K562 (cell line): ENCODE data around the gene KIAA0513. TPM values are rescaled to one million over a fixed set of nuclear protein-coding genes. Genes with fewer than 3 reads are reported as not detected.

ENCODE experiments used
- ATAC-seq: fragments of 200-7000 bp; cut with Tn5 transposase; 3 replicates; pipeline ENCODE4 v1.9.1; 2020; ENCODE audit warnings: moderate library complexity
- BruUV-seq: library from RNA; stranded (reverse); fragments of 400-500 nt; replicated peaks from 2 replicates; lab custom pipeline; 2021; lab: Mats Ljungman, UMichigan
- CTCF ChIA-PET: fragments of 300-600 bp; formaldehyde crosslinking; extraction: SDS; loops from one replicate; lab custom pipeline; 2021; ENCODE audit warnings: low intra/inter-chr PET ratio; lab: Yijun Ruan, JAX
- POLR2A ChIA-PET: fragments of 300-600, 350-650 bp; sonication (Branson Sonifier 250); formaldehyde crosslinking; extraction: SDS; loops from one replicate; lab custom pipeline; 2021; ENCODE audit warnings: antibody characterized with exemption, inconsistent platforms; lab: Yijun Ruan, JAX
- DNase-seq, 4 experiments: peaks; one replicate each; pipeline versions ENCODE4 v3.0.0 to v3.0.0-alpha.2; 2011 to 2018; ENCODE audit warnings: low spot score in 3 of 4, mixed read lengths in 3 of 4; ENCODE audit errors: extremely low read depth in 1 of 4
- FAIRE-seq: peaks from 2 replicates; lab custom pipeline; 2011; peaks lifted over from hg19 to GRCh38; lab: Jason Lieb, UNC
- H2AFZ ChIP-seq: 2 replicates; pipeline ENCODE4 v1.6.0; 2011; ENCODE audit warnings: low read depth, low read length, control low read depth, inconsistent platforms
- H3K27ac ChIP-seq: fragments of 200-600 bp; 3 replicates; pipeline ENCODE4 v1.8.0; 2011; ENCODE audit warnings: low read depth, mild to moderate bottlenecking, control low read depth, inconsistent platforms, low read length, moderate library complexity, mixed read lengths; ENCODE audit errors: extremely low read depth
- H3K27me3 ChIP-seq, 2 experiments: fragments of 300-600 bp in 1 of 2; 2 replicates in 1 of 2; 3 replicates in 1 of 2; pipeline versions ENCODE4 v1.6.0 to v1.8.0; 2011; ENCODE audit warnings: inconsistent platforms in 2 of 2, low read length in 2 of 2, mild to moderate bottlenecking in 1 of 2, mixed read lengths in 1 of 2, moderate library complexity in 1 of 2; ENCODE audit not compliant: control insufficient read depth in 2 of 2, insufficient read depth in 2 of 2
- H3K36me3 ChIP-seq: fragments of 300-600 bp; 3 replicates; pipeline ENCODE4 v1.8.0; 2011; ENCODE audit warnings: mild to moderate bottlenecking, low read length, inconsistent platforms; ENCODE audit not compliant: control insufficient read depth, insufficient read depth
- H3K4me1 ChIP-seq, 2 experiments: fragments of 200-600 bp in 1 of 2; replicated peaks in 1 of 2; 2 replicates in 1 of 2; 3 replicates in 1 of 2; pipeline versions ENCODE4 v1.5.1 to v1.8.0; 2011; ENCODE audit warnings: inconsistent platforms in 2 of 2, low read length in 2 of 2, mild to moderate bottlenecking in 1 of 2, mixed read lengths in 1 of 2, moderate library complexity in 1 of 2; ENCODE audit not compliant: control insufficient read depth in 2 of 2, insufficient read depth in 2 of 2
- H3K4me2 ChIP-seq: 2 replicates; pipeline ENCODE4 v1.6.1; 2011; ENCODE audit warnings: low read length, control low read depth, inconsistent platforms, mixed read lengths; ENCODE audit not compliant: insufficient read depth
- H3K4me3 ChIP-seq: fragments of 200-600 bp; sonication (generic), shearing (Covaris generic); 2 replicates; pipeline ENCODE4 v1.5.1; 2016; ENCODE audit warnings: control low read depth, inconsistent platforms
- H3K79me2 ChIP-seq: fragments of 200-600 bp; 3 replicates; pipeline ENCODE4 v1.8.0; 2011; ENCODE audit warnings: low read length, inconsistent platforms; ENCODE audit not compliant: control insufficient read depth, insufficient read depth
- H3K9ac ChIP-seq, 2 experiments: 2 replicates each; pipeline versions ENCODE4 v1.6.0 to v1.6.1; 2011; ENCODE audit warnings: low read depth in 2 of 2, low read length in 2 of 2, control low read depth in 1 of 2, inconsistent platforms in 1 of 2, mild to moderate bottlenecking in 1 of 2, mixed read lengths in 1 of 2; ENCODE audit not compliant: insufficient read depth in 1 of 2
- H3K9me1 ChIP-seq: one replicate; pipeline ENCODE4 v1.6.0; 2011; ENCODE audit warnings: inconsistent platforms, mild to moderate bottlenecking, low read length, moderate library complexity; ENCODE audit not compliant: control insufficient read depth, insufficient read depth
- H3K9me3 ChIP-seq: replicated peaks from 2 replicates; pipeline ENCODE4 v1.5.1; 2011; ENCODE audit warnings: low read depth, low read length, inconsistent platforms; ENCODE audit not compliant: control insufficient read depth, insufficient read depth
- H4K20me1 ChIP-seq: replicated peaks from 2 replicates; pipeline ENCODE4 v1.6.1; 2011; ENCODE audit warnings: low read length, inconsistent platforms, mixed read lengths; ENCODE audit not compliant: control insufficient read depth, insufficient read depth
- DIDO1 ChIP-seq: fragments of 450-650 bp; IDR thresholded peaks from 2 replicates; pipeline ENCODE4 v1.6.1; 2016; ENCODE audit warnings: low read depth, missing biosample characterization, missing genetic modification characterization
- MED1 ChIP-seq: sonication (generic); formaldehyde crosslinking; IDR thresholded peaks from 2 replicates; pipeline ENCODE4 v1.8.1; 2023; ENCODE audit warnings: missing genetic modification reagents, borderline replicate concordance
- MIER1 ChIP-seq: fragments of 450-650 bp; IDR thresholded peaks from 2 replicates; pipeline ENCODE4 v1.6.1; 2016; ENCODE audit warnings: antibody characterized with exemption, mild to moderate bottlenecking, low read depth
- MTA2 ChIP-seq: fragments of 450-650 bp; IDR thresholded peaks from 2 replicates; pipeline ENCODE4 v1.6.1; 2016; ENCODE audit warnings: low read depth
- MTF1 ChIP-seq: fragments of 250-450 bp; sonication (Bioruptor Pico); IDR thresholded peaks from 2 replicates; pipeline ENCODE4 v1.9.0; 2021; ENCODE audit warnings: moderate library complexity, mild to moderate bottlenecking, inconsistent platforms, borderline replicate concordance
- NCOA6 ChIP-seq: fragments of 450-650 bp; IDR thresholded peaks from 2 replicates; pipeline ENCODE4 v1.6.1; 2017; ENCODE audit warnings: mild to moderate bottlenecking
- NR4A1 ChIP-seq, 2 experiments: fragments of 250-450 bp in 1 of 2; fragments of 450-650 bp in 1 of 2; sonication (Bioruptor Pico) in 1 of 2; IDR thresholded peaks; 2 replicates each; pipeline versions ENCODE4 v1.4.0 to v1.6.1; 2016 to 2020; ENCODE audit warnings: mild to moderate bottlenecking in 2 of 2, missing compliant biosample characterization in 1 of 2, missing genetic modification characterization in 1 of 2, moderate library complexity in 1 of 2
- PBX2 ChIP-seq, 2 experiments: IDR thresholded peaks in 1 of 2; conservative IDR thresholded peaks in 1 of 2; 2 replicates each; pipeline ENCODE4 v1.6.1; 2016; ENCODE audit warnings: low read depth in 2 of 2, mild to moderate bottlenecking in 1 of 2, missing compliant biosample characterization in 1 of 2, missing genetic modification characterization in 1 of 2, moderate library complexity in 1 of 2
- PHF21A ChIP-seq: fragments of 450-650 bp; IDR thresholded peaks from 2 replicates; pipeline ENCODE4 v1.6.1; 2017; ENCODE audit warnings: low read depth, borderline replicate concordance
- SOX6 ChIP-seq: fragments of 450-650 bp; IDR thresholded peaks from 2 replicates; pipeline ENCODE4 v1.6.1; 2014; ENCODE audit warnings: mild to moderate bottlenecking
- TRIM28 ChIP-seq: fragments of 450-650 bp; IDR thresholded peaks from 2 replicates; pipeline ENCODE4 v1.6.1; 2017
- ZNF224 ChIP-seq: sonication (generic); formaldehyde crosslinking; IDR thresholded peaks from 2 replicates; pipeline ENCODE4 v1.8.0; 2022; ENCODE audit warnings: mild to moderate bottlenecking, missing genetic modification reagents
- ZNF395 ChIP-seq: fragments of 200-800 bp; sonication (Bioruptor generic); IDR thresholded peaks from 2 replicates; pipeline ENCODE4 v1.6.1; 2017; ENCODE audit warnings: missing genetic modification characterization, missing compliant biosample characterization
- WGBS: fragments of 100-300 bp; shearing (Covaris generic); methylation state at CpG from one replicate; pipeline ENCODE4 v1.1.6; 2016; ENCODE audit warnings: low coverage, mixed read lengths; ENCODE audit not compliant: insufficient coverage; ENCODE audit errors: missing lambda C conversion rate; 5-methylcytosine and 5-hydroxymethylcytosine counted together
- in situ Hi-C: fragments of 300-500 bp; cut with MboI; formaldehyde crosslinking; loops from 4 replicates; pipeline ENCODE4 v1.15.0; 2018; ENCODE audit warnings: inconsistent platforms, mixed read lengths
- intact Hi-C: fragments of 100-400 bp; cut with micrococcal nuclease; formaldehyde crosslinking; loops from 2 replicates; pipeline ENCODE4 v1.14.2; 2022
- polyA plus RNA-seq, 8 experiments: library from polyadenylated mRNA; depleted of rRNA in 4 of 8; stranded (reverse) in 5 of 8; unstranded in 3 of 8; fragments of >200 nt; fragmentation: Nextera tagmentation in 2 of 8; fragmentation: Illumina TruSeq in 1 of 8; extraction: Ambion mirVana in 2 of 8; extraction: Trizol in 1 of 8; gene quantifications; 2 replicates each; pipeline versions ENCODE4 v1.2.1 to v1.2.3, GENCODE V29; 2011 to 2014; ENCODE audit warnings: inconsistent platforms in 1 of 8, missing spikeins in 1 of 8
- total RNA-seq, 7 experiments: library from RNA; depleted of rRNA in 6 of 7; stranded (reverse); fragments of >200 nt in 6 of 7; fragmentation: Illumina TruSeq in 2 of 7; extraction: Trizol in 2 of 7; gene quantifications; 2 replicates each; pipeline versions ENCODE4 v1.2.1 to v1.2.3, GENCODE V29; 2011 to 2021; ENCODE audit warnings: low replicate concordance in 1 of 7
- TF ChIP-seq, protein P1 (sequence below): fragments of 450-650 bp; IDR thresholded peaks from one replicate; pipeline ENCODE4 v1.6.1; 2018; ENCODE audit warnings: mild to moderate bottlenecking, moderate library complexity; ENCODE audit not compliant: partially characterized antibody
- TF ChIP-seq, protein P2 (sequence below): fragments of 450-650 bp; IDR thresholded peaks from 2 replicates; pipeline ENCODE4 v1.6.1; 2016

The KIAA0513 gene
- total and polyA plus RNA-seq, 9 of the 15 experiments (the other 6 are each of a cell fraction or from before 2014, with no cell fraction given): 0.18 to 13.7 (median 10.2) TPM

DNA sequence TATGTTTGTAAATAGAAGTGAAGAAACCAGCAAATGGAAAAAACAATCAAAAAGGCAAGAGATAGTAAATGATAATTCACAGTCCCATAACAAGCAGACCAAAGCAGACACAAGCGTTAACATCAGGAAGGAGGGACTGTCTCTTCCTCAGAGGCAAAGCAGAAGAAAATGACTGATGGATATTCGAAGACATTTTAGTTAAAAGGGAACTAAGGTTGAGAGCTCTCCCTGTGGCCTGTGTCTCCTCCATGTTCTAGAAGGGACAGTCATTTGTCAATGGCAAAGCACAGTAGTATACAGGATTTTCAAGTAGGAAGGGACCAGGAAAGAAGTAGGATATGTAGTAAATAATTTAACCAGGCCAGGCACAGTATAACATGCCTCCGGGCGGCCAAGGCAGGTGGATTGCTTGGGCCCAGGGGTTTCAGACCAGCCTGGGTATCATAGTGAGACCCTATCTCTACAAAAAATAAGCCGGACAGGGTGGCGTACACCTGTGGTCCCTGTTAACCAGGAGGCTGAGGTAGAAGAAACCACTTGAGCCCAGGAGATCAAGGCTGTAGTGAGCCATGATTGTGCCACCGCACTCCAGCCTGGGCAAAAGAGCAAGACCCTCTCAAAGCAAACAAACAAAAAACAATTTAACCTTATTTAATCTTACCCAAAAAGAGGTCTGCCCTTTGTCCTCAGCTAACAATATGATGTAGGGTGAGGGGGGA is 19.9 kb upstream of the KIAA0513 start:
- Histone ChIP-seq H2AFZ (no peak overlapping the region), H3K36me3 (peaks cover 45% of the 10 kb centered on the region; the same call in 2 of the 3 replicates), H3K79me2 (peaks cover 90% of the 10 kb centered on the region), H4K20me1 (peaks cover 41% of the 10 kb centered on the region), H3K9me1 (peaks cover 12% of the 10 kb centered on the region), H3K9me3 (no peaks in the 10 kb centered on the region), H3K4me2 (no peak overlapping the region), H3K27ac (no peak overlapping the region), H3K27me3 (no peaks in the 10 kb centered on the region), H3K4me3 (no peak overlapping the region), H3K9ac (no peak overlapping the region; a peak in 1 of 4 replicates), H3K4me1 (peaks cover 36 to 40% of the 10 kb centered on the region in 2 experiments)
- intact Hi-C loops (no loop called here), in situ Hi-C loops (no loop called here)
- CTCF ChIA-PET: no interaction called here
- WGBS: 85% methylated on average over 7 of the region's 7 CpGs
- no peak for ATAC-seq
- no peak for DNase-seq
- BruUV-seq: no TSS peak
- POLR2A ChIA-PET: interaction anchor here (0.6 to 0.7 kb wide), 2 partner anchors 18 to 774 kb away, joined by 3 read pairs; no protein-coding TSS in a partner anchor
- no peak for FAIRE-seq
- TF ChIP-seq NR4A1 (CRISPR knock-in tag; IDR thresholded peaks at IDR 0.05) (no peak), NR4A1 (tag; IDR thresholded peaks at IDR 0.05) (no peak), NCOA6 (no peak), PBX2 (CRISPR knock-in tag; IDR thresholded peaks at IDR 0.05; ENCODE audit: low read depth) (no peak), PBX2 (tag; conservative IDR thresholded peaks at IDR 0.05; ENCODE audit: low read depth) (peak; percentile 49; the same call in 1 of the 2 replicates), SOX6 (no peak), PHF21A (no peak), ZNF224 (CRISPR knock-in tag) (no peak), ZNF395 (CRISPR knock-in tag) (no peak), MTA2 (no peak), TRIM28 (no peak), MIER1 (no peak), DIDO1 (no peak), MTF1 (CRISPR knock-in tag) (no peak), MED1 (no peak)
- TF ChIP-seq, protein P1, sequence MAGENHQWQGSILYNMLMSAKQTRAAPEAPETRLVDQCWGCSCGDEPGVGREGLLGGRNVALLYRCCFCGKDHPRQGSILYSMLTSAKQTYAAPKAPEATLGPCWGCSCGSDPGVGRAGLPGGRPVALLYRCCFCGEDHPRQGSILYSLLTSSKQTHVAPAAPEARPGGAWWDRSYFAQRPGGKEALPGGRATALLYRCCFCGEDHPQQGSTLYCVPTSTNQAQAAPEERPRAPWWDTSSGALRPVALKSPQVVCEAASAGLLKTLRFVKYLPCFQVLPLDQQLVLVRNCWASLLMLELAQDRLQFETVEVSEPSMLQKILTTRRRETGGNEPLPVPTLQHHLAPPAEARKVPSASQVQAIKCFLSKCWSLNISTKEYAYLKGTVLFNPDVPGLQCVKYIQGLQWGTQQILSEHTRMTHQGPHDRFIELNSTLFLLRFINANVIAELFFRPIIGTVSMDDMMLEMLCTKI: no peak
- TF ChIP-seq, protein P2, sequence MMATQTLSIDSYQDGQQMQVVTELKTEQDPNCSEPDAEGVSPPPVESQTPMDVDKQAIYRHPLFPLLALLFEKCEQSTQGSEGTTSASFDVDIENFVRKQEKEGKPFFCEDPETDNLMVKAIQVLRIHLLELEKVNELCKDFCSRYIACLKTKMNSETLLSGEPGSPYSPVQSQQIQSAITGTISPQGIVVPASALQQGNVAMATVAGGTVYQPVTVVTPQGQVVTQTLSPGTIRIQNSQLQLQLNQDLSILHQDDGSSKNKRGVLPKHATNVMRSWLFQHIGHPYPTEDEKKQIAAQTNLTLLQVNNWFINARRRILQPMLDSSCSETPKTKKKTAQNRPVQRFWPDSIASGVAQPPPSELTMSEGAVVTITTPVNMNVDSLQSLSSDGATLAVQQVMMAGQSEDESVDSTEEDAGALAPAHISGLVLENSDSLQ: no peak
